ENCODE results near the gene TXNL4A. TPM values are rescaled to one million over a fixed set of nuclear protein-coding genes. Genes with fewer than 3 reads are reported as not detected.

TXNL4A gene
- total RNA-seq, 1 experiment from 2014 or later = 63.4 TPM

Other genes with a start within 250 kb of the TXNL4A start
- not detected in 2 replicates for gene KCNG2, start 190.6 kb downstream of the TXNL4A start, total RNA-seq (2014; rRNA removed; shearing (Covaris generic))
- gene SLC66A2, start 36.9 kb downstream of the TXNL4A start, total RNA-seq (2014; rRNA removed; shearing (Covaris generic)) = 37.4 and 41.9 TPM in 2 replicates
- 38.3 and 43.6 TPM in 2 replicates for gene HSBP1L1, start 23.9 kb downstream of the TXNL4A start, total RNA-seq (2014; rRNA removed; shearing (Covaris generic))
- gene RBFA, start 45.9 kb upstream of the TXNL4A start, total RNA-seq (2014; rRNA removed; shearing (Covaris generic)) = 20.2 and 36.8 TPM in 2 replicates
- gene ADNP2, start 120.7 kb upstream of the TXNL4A start, total RNA-seq (2014; rRNA removed; shearing (Covaris generic)) = 14.8 and 17.3 TPM in 2 replicates